HG03025 (cell line): ENCODE results near the gene MTA2.
A peak's percentile ranks its signal among the peaks of the same experiment; 100 is the strongest.
"Not testable (repeated sequence)": the region's sequence is repeated elsewhere in the genome, so short reads cannot be mapped to it uniquely, and the experiment has no call there.

Experiments
- ATAC-seq: cut with Tn5 transposase; IDR thresholded peaks from one replicate; pipeline ENCODE4 v1.9.1; 2021; ENCODE audit warnings: mild to moderate bottlenecking, moderate library complexity; ENCODE audit not compliant: unreplicated experiment, low FRiP score

Gene MTA2

GRCh38 chr11:62601372-62602140 lies at the start of gene MTA2:
Gene MTA2, minus strand, starts transcription at chr11:62601865. Its CDS starts 415 bp downstream, at chr11:62601450.
- peak; percentile 62 for ATAC-seq

GRCh38 chr11:62650283-62650682 lies 48.6 kb upstream of the MTA2 start:
- not testable (repeated sequence) for ATAC-seq

- ATAC-seq: no peak
Observed at GRCh38 chr11:62649486-62649885, 47.8 kb upstream of the MTA2 start.

- no peak for ATAC-seq
Observed at GRCh38 chr11:62648967-62649364, 47.3 kb upstream of the MTA2 start.

GRCh38 chr11:62648185-62648966 lies 46.7 kb upstream of the MTA2 start:
- no peak for ATAC-seq

- ATAC-seq: no peak
Observed at GRCh38 chr11:62647609-62648005, 45.9 kb upstream of the MTA2 start.

- ATAC-seq: no peak
Observed at GRCh38 chr11:62646825-62647608, 45.4 kb upstream of the MTA2 start.

- peak; percentile 83 for ATAC-seq
Observed at GRCh38 chr11:62645946-62646824, 44.5 kb upstream of the MTA2 start, which contains the start of gene GANAB. Gene GANAB, minus strand, starts transcription at chr11:62646613. Its CDS starts 14 bp downstream, at chr11:62646599.

- peak; percentile 1 for ATAC-seq
Observed at GRCh38 chr11:62645671-62645945, 43.9 kb upstream of the MTA2 start.

- ATAC-seq: no peak
Observed at GRCh38 chr11:62644220-62644619, 42.6 kb upstream of the MTA2 start.

- no peak for ATAC-seq
Observed at GRCh38 chr11:62632492-62632891, 30.8 kb upstream of the MTA2 start.

GRCh38 chr11:62627713-62628112 lies 26.0 kb upstream of the MTA2 start:
- no peak for ATAC-seq

GRCh38 chr11:62622476-62623089 lies 20.9 kb upstream of the MTA2 start:
- no peak for ATAC-seq

- ATAC-seq: peak; percentile 85
Observed at GRCh38 chr11:62621567-62622470, 20.2 kb upstream of the MTA2 start, which contains the start of gene B3GAT3. Gene B3GAT3, minus strand, starts transcription at chr11:62621986. Its CDS starts 39 bp downstream, at chr11:62621947.

GRCh38 chr11:62621027-62621566 lies 19.4 kb upstream of the MTA2 start:
- ATAC-seq: no peak

GRCh38 chr11:62616957-62617356 lies 15.3 kb upstream of the MTA2 start:
- ATAC-seq: not testable (repeated sequence)

GRCh38 chr11:62615521-62615920 lies 13.9 kb upstream of the MTA2 start:
- ATAC-seq: no peak

GRCh38 chr11:62614275-62614674 lies 12.6 kb upstream of the MTA2 start:
- ATAC-seq: no peak
